Left colon (tissue), 2 donors: Measurements from ENCODE around the gene SOX30. TPM values are rescaled to one million over a fixed set of nuclear protein-coding genes. Genes with fewer than 3 reads are reported as not detected.

Experiments
- ATAC-seq: fragments of 200-7000 bp; cut with Tn5 transposase; one replicate; pipeline ENCODE4 v1.9.1; 2020; ENCODE audit warnings: mild to moderate bottlenecking, moderate library complexity
- DNase-seq, 2 donors: peaks; one replicate each; pipeline ENCODE4 v3.0.0-alpha.2; 2020
- intact Hi-C, 2 donors: fragments of 100-400 bp; cut with DNase I in 1 of 2; cut with micrococcal nuclease in 1 of 2; formaldehyde crosslinking; loops; one replicate each; pipeline versions ENCODE4 v1.11.2 to v1.14.0; 2022; cut with DNase I, micrococcal nuclease
- total RNA-seq, 2 donors: library from RNA; stranded (reverse); fragmentation: NEBNext Ultra II Directional; extraction: Animal tissue kit (Norgen Biotek cat#: 25700); gene quantifications; one replicate each; pipeline ENCODE4 v1.2.1, GENCODE V29; 2021
- donor health status: DM: no; HTN: no; CAD: no.
- donor health status: DM: yes; HTN: yes; CAD: no.

SOX30 gene
- total RNA-seq, 2 donors from 2014 or later: 0.15 to 0.28 TPM

DNA sequence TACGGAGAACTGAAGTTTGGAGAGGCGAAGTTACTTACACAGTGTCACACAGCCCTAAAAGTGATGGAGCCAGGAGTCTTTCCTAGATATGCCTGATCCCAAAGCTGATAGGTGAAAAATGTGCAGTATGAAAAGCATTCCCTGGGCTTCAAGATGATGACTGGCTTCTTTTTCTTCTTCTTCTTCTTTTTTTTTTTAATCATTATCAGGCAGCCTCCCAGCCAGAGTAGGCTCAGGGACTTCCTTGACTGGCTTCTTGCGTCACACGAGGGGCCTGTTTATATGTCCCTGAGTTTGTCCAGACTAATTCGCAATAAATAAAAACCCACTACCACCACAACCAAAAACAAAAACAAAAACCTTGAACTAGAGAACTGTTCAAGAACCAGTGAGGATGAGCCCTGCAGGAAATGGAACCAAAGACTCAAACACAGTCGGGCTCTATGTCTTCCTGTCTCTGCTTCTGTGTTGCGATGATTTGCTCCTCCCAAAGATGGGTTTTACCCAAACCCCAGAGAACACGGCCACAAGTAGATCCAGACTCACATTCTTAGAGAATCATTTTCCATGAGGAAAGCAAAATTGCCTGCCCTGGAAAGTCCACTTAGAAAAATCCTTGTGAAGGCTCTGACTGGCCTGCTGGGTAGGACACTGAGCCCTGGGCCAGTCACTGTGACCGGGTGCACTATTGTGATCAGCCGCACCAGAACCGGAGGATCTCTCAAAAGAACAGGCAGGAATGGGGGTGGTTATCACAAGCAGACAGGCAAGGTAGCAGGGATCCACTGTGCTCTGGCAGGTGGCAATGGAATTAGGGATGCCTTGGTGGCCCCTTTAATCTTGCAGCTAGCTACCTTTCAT, 38.6 kb downstream of the SOX30 start:
- ATAC-seq (no peak), DNase-seq (no peak)
- intact Hi-C loops: no loop called here

DNA sequence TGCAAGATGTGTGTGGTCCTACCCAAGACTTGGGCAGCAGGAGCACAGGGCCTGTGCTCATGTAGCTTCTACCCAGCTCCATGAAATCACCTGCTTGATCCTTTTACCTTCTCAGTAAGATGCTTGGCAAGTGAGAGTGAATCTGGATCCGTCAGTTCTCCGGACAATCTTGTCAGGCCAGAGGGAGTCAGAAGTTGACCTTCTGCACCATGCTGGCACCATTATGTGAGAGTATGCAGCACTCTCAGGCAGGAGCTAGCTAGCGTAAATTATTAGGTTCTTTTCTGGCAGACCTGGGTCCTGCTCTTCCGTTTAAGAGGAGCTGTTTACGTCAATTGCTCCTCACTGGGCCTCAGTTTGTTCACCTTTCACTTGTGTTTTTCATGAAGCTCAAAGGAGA, 39.7 kb downstream of the SOX30 start:
- ATAC-seq: no peak
- no peak for DNase-seq
- intact Hi-C loops: no loop called here

DNA sequence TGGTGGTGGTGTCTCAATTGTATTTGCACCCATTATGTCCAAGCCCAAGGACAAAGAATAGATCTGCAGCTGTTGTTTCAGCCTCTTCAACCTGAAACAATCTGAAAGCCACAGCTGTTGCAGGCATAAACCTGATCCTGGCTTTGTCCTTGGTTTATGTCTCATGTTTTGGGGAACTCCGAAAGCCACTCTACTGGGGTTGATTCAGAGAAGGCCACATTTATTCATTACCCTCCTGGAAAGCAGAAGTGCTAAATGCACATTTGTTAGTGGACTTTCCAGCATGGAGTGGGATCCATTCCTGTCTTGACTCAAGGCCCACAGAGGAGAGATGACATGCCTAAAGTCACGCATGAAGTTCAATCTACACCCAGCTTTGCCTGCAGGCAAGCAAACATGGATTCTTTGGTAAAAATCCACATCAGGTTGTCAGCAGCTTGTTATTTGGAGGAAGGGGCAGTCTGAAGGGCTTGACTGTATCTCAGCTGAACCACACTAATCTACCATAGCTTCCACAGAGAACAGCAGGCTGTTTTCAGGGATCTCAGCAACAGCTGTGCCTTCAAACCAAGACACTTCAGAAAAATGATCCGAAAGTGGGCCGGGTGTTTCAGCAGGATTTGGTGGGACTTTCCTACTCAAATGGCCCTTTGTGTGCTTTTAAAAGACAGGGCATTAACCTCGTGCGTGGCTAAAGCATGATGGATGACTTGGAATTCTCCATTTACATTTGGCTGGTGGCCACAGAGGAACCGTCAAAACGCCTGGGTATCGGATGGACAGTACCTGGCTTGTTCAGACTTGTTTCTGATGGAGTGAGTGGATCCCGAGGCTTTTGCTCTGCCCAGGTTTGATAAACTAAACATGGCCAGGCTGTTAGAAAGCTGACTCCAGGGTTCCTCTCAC, 40.4 kb downstream of the SOX30 start:
- DNase-seq: no peak
- no peak for ATAC-seq
- intact Hi-C loops: no loop called here

DNA sequence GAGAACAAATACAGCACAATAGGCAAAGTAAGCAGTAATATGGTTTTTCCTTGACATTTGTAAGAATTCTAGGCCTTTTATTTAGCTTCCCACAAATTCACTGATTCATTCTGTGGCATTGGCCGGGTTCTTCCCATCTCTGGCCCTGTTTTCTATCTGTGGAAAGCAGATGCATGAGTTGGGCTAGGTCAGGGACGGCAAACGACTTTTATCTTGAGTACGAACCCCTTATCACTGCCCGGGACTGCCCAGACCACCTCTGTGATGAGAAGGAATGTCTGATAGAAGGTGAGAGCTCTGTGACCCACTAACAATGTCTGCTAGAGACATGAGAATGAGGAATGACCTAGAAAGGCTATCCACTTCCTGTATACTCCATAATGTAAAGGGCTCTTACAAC, 41.2 kb downstream of the SOX30 start:
- no peak for ATAC-seq
- intact Hi-C loops: no loop called here
- no peak for DNase-seq

DNA sequence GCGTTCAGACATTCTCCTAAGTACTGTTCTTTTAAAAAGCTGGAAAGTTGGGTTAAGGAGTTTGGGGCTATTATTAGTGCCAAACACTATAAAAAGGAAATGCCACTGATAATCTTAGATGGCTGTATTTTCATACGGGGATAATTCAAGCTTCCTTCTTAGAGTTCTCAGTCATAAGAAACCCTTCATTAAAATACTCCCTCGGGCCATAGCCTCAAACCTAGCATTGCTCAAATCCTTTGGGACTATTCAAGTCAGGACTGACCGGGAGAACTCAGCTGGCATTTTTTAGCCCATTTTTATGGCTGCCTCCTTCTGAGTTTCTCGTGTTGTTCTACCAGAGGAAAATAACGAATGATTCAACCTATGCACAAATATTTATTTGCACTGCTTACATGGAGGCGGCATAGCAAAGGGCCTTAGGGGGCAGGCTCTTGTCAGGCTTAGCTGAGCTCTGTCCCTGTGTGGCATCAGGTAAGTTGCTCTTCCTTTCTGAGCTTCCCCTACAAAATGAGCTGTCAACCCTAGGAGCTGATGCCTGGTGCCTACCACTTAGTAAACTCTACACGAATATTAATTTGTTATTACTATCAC, 43.2 kb downstream of the SOX30 start:
- no peak for ATAC-seq

DNA sequence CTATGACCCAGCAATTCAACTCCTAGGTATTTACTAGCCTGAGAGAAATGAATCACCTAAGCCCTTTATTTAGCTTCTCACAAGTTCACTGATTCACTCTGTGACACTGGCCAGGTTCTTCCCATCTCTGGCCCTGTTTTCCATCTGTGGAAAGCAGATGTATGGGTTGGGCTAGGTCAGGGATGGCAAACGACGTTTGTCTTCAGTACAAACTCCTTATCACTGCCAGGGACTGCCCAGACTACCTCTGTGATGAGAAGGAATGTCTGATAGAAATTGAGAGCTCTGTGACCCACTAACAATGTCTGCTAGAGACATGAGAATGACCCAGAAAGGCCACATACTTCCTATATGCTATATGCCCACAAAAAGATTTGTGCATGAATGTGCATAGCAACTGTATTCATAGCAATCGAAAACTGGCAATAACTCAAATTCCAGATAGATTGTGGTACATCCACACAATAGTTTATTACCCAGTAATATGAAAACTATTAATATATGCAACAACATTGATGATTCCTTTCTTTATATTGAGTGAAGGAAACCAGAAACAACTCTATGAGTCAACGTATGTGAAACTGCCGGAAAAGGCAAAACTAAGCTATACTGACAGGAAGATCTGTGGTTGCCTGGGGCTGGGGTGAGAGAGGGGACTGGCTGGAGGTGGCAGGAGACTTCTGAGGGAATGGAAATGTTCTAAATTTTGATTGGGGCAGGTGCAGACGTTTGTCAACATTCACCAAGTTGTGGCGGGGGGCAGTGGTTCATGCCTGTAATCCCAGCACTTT, 44.7 kb downstream of the SOX30 start:
- ATAC-seq (no peak), DNase-seq (no peak)
- intact Hi-C loops: no loop called here

More for the DNA sequence above, 43.2 kb downstream of the SOX30 start:
- intact Hi-C loops: no loop called here
- DNase-seq: no peak

DNA sequence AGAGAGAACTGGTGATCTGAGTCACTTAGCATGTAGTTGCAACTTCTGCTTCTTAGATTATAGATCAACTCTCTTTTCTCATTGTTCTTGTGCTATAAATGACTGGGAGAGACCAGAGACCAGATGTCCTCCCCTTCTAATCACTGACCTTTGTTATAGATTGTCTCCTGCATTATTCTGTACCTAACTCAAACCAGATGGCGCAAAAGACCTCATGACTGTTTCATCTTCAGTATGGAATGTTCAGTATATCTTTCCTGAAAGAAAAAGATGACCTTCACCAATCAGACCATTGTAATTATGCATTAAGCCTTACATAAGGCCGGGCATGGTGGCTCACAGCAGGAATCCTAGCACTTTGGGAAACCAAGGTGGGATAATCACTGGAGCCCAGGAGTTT, 46.2 kb downstream of the SOX30 start:
- intact Hi-C loops: no loop called here
- DNase-seq (no peak), ATAC-seq (no peak)

DNA sequence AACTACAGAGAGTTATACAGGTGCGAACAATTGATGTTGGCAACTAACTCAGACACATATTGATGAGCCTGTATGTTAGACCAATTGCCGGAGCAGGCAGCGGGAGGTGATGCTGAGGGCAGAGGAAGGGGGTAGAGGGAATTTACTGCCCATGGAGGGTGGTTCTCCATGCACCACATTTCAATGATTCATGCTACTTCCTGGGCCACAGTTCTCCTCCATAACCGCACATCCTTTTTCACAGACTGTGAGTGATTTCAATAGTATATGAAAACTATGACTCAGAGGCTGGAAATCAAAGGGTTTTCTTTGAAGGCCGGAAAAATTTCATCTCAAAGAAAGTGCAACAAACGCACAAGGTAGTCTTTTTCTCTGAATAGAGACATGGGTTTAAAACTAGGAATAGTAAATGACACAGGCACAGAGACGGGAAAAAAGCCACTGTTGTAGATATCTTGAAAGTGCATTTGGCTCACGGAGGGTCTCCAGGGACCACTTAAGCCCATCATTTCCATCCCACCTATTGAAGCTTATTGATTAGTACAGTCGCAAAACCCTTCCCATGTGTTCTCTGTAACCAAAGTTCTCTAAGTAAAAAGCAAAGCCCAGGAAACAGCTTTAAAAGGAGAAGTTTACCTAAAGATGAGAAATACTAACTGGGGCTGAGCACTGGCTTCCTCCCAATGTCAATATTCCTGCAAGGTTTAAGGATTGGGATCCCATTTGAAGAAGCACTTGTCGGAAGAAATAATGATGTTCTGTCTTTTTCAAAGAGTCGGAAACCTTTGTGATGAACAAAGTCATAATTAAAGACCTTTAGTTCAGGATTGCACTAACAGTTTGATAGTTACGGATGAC, 48.7 kb downstream of the SOX30 start:
- DNase-seq: no peak
- intact Hi-C loops: no loop called here
- no peak for ATAC-seq

DNA sequence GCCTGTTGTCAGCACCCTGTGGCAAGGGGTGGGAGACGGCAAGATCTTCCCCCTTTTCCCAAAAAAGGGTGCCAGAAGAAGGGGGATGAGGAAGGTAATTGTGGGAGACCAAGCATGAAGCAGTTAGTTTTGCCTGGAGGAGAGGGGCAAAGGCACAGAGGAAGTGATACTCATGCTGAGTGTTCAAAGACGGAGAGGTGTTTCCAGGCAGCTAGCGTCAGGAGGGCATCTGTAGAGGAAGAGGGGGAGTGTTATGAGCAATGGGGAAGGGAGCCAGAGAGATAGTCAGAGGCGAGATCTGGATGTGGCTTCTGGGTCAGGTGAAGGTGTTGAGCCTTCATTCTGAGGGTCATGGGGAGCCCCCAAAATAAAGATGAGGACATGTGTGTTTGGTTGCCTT, 49.7 kb downstream of the SOX30 start:
- intact Hi-C loops: no loop called here
- DNase-seq: no peak
- no peak for ATAC-seq

DNA sequence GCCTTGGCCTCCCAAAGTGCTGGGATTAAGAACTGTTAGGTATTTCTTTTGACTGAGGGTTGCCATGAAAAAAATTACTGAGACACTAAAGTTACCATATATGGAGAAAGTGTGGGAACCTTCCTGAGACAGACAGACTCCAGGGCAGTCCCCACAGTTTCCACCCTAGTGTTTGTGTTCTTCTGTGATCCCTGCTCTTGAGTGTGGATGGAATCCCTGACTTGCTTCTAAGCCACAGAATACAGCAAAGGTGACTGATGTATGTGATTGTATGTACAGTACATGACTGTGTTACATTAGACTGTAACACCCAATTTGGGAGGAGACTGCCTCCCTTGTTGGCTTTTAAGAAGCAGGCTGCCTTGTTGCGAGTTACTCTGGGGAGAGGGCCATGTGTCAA, 52.0 kb downstream of the SOX30 start:
- DNase-seq (no peak), ATAC-seq (no peak)
- intact Hi-C loops: no loop called here

DNA sequence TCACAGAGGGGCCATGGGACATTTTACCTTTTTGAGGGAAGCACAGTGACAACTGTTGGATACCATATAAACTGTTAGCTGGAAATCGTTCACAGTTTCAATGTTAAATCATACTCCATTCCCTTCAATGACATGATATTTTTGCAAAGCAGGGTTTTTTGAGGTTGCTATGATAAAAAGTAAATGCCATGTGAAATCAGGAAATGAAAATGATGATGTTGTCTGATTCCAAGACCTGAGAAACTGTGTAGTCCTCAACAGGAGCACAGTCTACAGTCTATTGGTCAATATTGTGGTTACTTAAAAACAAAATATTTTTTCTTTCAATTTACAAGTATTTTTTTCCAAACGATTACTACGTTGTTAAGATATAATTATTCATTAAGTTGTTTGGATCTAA, 52.7 kb downstream of the SOX30 start:
- ATAC-seq (no peak), DNase-seq (no peak)
- intact Hi-C loops: no loop called here

DNA sequence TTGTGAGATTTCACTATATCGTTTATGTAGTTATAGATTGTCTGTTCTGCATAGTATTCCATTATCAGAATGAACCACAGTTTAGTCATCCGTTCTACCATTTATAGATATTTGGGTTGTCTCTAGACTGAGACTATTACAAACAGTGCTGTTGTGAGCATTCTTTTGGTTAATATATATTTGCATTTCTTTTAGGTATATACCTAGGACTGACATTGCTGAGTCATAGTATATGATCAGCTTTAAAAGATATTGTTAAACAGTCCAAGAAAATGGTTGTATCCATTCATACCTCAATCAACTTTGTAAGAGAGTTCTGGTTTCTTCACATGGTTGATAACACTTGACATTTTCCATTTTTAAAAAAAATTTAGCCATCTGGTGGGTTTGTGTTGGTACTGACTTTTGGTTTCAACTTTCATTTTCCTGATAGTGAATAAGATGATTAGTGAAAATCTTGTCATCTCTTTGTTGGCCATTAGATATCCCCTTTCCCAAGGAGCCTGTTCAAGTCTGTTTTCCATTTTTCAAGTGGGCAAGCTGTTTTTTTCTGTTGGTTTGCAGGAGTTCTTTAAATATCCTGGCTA, 53.8 kb downstream of the SOX30 start:
- intact Hi-C loops: no loop called here
- ATAC-seq (no peak), DNase-seq (no peak)

DNA sequence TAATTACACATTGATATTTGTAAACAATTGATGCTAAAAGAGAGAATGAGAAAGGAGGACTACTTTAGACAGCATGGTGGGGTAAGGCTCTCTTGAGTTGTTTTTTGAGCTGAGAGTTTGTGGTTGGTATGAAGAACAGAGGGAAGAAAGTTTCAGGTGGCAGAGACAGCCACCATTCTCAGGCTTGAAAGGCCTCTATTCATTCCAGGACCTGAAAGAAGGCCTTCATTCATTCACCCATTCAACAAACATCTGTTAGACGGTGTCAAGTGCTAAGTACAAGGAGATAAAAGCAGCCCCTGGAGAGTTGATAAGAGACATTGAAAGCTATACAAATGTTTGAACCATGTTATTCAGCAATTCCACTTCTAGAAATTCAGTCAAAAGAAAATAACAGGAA, 55.0 kb downstream of the SOX30 start:
- DNase-seq (no peak), ATAC-seq (no peak)
- intact Hi-C loops: no loop called here

DNA sequence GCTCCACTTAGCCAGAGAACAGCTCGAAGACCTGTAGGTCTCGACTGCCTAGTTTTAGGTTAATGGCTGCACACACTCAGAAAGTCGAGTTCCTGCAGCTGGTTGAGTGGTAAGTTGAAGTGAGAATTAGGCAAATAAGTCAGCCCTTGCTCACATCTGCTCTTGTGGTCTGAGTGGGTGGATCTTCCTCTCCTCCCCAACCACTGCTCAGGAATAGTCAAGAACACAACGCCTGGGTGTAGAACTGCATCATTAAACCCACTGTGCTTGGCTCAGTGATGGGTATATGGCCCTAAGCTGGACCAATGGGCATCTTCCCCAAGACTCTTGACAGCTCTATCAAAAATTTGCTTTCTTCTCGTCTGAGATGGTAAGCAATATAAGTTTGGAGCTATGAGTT, 55.8 kb downstream of the SOX30 start:
- intact Hi-C loops: no loop called here
- ATAC-seq (no peak), DNase-seq (no peak)

DNA sequence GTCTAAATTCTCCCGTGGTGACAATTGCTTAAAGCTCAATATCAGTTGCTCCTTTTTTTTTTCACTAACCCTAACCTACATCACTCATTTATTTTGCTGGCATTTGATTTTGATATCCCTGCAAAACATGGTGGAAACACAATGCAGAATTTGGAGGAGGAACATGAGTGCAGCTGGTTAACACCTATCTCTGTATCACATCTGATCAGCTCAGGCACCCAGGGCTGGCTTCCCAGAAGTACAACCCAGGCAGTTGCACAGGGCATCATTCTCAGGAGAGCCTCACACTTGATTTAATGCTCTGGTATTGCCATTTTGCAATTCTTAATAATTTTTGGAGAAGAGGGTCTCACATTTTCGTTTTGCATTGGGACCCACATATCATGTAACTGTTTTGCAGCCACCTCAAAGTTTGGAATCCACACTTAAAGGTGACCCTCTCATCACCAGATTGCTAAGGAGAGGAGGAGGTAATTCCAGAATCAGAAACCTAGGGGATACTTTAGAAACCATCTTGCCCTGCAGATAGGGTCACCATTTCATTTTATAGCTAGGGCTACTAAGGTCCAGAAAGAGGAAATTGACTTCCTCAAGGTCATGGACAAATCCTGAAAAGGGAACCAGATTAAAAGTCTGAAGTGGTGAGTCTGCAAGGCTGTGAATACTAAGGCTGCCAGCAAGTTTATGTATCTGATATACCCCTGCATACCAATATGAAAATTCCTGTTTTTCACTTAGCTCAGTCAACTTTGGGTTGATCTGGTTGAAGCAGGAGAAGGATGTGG, 57.4 kb downstream of the SOX30 start:
- no peak for DNase-seq
- no peak for ATAC-seq
- intact Hi-C loops: no loop called here

DNA sequence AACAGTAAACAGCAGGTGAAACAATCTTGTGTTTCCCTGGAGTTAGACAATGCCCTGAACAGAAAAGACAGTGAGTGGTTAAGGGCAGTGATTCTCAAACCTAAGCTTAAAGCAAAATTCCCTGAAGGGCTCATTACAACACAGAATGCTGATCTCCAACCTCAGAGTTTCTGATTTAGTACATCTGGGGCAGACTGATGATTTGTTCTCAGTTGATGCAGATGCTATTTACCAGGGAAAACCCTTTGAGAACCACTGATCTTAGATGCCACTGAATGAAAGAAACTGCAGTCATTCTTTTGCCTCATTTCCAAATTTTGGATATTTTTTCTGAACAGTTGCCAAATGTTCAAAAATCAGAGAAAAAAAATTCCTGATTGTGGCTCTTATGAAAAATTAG, 58.0 kb downstream of the SOX30 start:
- ATAC-seq (no peak), DNase-seq (no peak)
- intact Hi-C loops: no loop called here
